GM19035 (cell line): ENCODE measurements around the gene CNTNAP5.

Source experiments
- ATAC-seq: cut with Tn5 transposase; IDR thresholded peaks from one replicate; pipeline ENCODE4 v1.9.1; 2021; ENCODE audit not compliant: unreplicated experiment

CNTNAP5 gene

DNA sequence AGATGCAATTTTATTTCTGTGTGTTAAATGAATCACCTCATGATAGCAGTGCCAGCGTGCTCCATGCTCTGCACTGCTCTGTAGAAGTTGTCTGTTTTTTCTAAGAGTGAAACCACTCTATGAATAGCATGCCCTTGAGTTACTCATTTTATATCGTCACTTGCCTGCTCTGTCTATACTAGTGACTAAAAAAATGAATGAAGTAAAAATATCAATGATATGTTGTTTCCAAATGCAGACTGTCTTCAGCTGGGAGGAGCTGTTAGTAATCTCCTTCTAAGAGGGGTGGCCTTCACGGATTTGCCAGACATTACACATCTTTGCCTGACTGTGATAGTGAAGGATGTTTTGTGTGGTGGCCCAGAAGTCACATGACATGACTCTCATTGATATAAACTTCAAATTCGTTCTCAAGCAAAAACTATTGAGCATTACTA, 852.1 kb downstream of the CNTNAP5 start:
- no peak for ATAC-seq

DNA sequence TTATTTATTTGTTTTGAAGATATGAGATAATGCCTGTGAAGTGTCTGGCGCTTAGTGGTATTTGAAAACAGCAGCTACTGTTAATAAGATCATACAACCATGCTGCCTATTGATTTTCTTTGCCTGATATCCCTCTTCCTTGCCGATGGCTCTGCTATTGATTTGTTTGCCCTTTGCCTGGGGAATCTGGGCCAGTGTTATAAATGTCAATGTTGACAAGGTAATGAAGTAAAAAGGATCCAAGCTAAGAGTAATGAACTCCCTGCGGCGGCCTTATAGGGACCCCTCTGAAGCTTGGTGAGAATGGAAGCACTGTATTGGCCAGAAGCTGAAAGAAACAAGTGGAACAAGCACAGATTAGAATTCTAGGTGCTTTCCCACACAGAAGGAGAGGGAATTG, 854.6 kb downstream of the CNTNAP5 start:
- no peak for ATAC-seq

DNA sequence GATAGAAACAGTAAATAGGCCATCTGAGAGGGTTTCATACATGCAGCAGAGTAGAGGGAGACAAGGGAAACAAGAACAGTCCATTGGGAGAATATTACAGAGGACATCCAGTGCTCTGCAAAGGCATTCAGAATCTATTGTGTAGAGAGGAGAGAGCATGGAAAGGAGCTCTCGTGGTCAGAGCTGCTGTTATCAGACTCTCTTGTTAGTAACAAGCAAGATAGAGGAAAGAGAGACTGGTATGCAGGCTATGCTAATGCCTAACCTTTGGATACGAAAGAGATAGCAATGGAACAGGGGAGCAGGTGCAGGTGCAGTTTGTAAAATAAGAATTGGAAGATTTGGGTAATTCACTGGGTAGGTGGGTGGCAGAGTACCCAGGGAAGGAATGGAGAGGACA, 855.9 kb downstream of the CNTNAP5 start:
- no peak for ATAC-seq

DNA sequence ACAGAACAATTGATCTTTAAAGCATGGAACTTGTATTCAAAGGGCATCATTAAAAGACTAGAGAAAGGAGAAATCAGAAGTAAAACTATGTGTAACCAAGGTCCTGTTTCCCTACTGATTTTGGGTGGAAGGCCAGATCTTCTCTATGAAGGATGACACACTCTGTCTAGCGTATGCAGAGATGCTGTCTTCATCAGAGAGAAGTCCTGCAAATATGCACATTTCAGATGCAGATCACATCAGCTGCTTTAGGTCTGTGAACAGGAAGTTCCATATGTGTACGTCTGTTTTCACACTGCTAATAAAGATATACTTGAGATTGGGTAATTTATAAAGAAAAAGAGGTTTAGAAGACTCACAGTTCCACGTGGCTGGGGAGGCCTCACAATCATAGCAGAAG, 857.3 kb downstream of the CNTNAP5 start:
- no peak for ATAC-seq

DNA sequence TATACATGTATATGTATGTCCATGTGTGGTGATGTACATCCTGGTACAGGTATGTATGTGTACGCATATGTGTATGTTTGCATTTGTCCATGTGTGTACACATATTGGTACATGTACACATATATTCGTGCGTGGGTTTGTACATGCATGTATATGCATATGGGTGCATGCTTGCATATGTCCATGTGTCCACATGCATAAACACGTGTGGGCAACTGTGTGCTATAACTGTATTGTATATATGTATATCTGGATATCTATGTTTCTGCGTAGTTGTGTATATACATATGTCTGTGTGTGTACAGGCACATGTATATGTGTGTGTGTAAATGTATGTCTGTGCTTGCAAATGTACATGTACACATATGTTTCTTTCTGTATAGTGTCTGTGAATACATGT, 858.5 kb downstream of the CNTNAP5 start:
- no peak for ATAC-seq

DNA sequence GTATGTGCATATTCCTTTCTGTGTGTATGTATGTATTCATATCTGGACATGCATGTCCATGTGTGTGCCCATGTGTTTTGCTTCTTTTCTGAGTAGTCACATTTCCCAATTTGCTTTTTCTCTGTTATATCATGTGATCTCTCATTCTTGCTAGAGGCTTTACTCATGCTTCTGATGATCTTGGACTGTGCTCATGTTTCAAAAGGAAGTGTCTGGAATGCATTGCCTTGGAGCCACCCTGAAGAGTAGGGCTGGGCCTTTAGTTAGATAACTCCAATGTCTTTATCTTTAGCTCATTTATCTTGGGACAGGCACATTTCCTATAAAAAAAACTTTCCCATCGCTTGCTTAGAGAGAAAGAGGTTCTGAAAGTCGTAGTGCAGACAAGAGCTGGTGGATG, 859.2 kb downstream of the CNTNAP5 start:
- no peak for ATAC-seq

DNA sequence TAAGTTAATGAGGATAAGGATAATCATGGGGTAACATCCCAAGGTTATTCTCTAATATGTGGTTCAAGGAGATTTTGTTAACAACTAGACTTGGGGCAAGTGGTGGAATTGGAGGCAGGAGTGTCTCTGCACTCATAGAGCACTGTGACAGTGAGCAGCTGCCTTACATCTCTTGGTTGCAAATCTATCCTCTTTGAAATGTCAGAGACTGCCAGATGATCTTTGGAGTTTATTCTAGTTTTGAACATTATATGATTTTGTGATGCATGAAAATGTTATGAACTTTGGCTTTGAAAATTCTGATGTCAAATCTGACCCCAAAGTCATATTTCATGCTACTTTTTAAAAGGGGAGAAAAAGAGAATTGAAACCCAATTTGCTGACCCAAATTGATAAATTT, 861.1 kb downstream of the CNTNAP5 start:
- no peak for ATAC-seq

DNA sequence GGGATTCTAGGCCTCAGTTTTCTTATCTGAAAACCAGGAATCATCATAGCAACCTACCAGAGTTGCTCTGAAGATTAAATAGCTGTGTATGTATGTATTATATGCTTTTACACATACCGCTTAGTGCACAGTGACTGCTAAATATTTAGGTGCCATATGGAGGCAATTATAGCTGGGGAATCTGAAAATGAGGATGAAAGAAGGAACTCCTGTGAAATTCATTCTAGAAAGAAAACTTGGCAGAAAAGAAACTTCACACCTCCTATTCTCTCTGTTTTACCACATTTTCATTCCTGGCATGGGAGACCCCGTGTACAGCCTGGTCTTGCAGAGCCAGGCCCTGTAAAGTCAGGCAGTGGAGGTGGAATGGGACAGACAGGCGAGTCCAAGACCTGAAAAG, 862.4 kb downstream of the CNTNAP5 start:
- ATAC-seq: no peak

DNA sequence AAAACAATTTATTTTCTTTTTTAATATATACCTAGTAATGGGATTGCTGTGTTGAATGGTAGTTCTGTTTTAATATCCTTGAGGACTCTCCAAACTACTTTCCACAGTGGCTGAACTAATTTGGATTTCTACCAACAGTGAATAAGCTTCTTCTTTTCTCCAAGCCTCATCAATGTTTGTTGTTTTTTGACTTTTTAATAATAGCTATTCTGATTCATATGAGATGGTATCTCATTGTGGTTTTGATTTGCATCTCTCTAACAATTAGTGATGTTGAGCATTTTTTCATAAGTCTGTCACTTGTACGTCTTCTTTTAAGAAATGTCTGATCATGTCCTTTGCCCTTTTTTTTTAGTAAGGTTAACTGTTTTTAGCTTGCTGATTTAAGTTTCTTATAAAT, 863.3 kb downstream of the CNTNAP5 start:
- no peak for ATAC-seq

DNA sequence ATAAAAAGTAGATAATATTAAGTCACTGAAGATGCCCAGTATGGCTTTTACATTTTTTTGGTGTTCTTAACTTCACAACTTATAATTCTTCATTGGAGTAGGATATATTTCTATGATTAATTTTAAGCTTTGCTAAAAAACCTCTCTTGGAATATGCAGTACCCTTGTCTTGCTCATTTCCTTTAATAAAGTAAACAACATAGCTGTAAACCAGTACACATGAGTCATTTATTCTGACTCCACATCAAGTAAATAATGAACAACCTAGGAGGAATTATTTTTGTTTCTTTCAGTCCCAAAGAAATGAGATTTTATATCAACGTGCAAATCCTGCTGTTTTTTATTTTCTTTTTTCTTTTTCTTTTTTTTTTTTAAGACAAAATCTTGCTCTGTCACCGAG, 869.1 kb downstream of the CNTNAP5 start:
- ATAC-seq: no peak

DNA sequence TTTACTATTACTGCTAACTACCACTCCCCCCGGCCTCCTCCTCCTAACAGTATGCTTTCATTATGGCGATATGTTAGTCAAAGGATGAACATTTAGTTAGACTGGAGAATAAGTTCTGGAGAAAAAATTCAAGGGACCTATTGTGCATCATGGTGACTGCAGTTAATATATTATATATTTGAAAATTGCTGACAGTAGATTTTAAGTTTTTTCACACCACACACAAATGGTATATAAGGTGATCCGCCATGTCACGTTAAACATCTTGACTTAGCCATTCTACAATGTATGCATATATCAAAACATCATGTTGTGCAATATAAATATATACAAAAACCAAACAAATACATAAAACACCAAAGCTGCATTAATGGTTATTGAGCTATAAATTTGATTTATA, 873.7 kb downstream of the CNTNAP5 start:
- ATAC-seq: no peak

DNA sequence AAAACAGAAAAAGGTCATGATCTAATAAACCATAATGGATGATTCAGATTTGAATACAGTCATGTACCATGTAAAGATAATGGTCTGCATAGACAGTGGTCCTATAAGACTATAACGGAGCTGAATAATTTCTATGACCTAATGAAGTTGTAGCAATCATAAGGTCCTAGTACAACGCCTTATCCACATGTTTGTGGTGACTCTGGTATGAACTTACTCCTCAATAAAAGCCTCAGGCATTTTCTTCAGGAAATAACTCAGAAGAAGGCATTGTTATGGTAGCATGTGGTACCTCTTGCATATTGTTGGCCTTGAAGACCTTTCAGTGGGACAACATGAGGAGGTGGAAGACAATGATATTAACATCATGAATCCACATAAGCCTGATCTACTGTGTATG, 883.3 kb downstream of the CNTNAP5 start:
- no peak for ATAC-seq

DNA sequence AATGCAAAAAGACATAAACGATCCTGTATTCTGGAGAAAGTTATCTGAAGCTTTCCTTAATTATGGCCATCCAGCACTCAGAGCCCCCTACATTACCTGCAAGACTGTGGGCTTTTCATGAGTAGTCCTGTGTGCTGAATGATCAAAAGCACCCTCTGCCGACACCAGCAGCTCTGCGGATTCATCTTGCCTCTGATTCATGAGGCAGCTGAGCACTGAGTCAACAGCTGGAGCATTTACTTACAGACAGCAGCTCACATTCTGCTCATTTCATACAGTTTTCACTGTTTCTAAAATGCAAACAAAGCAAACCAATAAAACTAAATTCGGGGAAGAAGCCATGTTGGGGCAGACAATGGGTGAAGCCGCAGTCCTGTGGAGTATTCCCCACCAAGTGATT, 886.5 kb downstream of the CNTNAP5 start:
- no peak for ATAC-seq

DNA sequence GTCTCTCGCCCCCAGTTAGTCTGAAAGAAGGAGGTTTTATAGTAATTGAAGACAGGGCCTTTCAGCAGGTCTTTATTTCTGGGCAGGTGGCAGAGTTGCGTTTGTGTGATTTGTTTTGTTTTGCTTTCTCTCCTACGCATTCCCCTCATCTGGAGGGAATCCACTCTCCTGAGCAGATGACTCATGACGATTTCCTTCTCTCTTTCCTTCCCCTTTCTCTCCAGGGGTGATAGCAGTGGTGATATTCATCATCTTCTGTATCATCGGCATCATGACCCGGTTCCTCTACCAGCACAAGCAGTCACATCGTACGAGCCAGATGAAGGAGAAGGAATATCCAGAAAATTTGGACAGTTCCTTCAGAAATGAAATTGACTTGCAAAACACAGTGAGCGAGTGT, 888.8 kb downstream of the CNTNAP5 start:
- no peak for ATAC-seq

DNA sequence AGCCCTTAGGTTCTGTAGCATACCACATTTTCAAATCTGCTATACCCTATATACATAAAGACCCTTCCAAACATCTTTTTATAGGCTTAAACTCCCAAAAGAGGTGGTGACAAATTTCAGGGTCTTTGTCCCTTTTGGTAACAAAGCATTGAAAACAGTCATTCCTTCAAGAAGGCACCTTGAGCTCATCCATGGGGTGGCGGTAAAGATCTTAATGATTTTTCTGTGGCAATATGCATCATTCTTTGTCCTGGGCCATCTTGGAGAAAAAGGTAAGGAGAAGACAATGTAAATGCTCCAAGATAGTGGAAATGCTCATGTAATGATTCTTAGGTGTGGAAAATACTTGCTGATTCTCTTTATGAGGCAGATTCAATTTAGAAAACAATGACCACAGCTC, 890.5 kb downstream of the CNTNAP5 start:
- no peak for ATAC-seq

DNA sequence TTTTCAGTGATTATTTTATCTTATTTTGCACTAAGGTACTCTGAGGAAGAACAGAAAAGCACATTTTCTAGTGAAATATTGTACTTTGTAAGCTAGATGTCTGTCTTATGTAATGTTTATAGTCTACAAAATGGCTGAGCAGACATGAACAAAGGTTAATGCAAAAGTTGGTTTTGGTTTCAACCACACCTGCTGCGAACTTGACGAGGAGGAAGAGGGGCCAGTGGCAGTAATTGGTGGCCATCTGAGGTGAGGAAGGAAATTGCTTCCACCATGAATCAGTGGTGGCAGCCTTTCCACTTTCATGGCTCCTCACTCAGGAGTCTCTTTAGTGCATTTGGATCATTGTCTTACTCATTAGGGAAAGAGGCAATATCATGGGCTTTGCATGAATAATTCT, 894.2 kb downstream of the CNTNAP5 start:
- ATAC-seq: no peak

DNA sequence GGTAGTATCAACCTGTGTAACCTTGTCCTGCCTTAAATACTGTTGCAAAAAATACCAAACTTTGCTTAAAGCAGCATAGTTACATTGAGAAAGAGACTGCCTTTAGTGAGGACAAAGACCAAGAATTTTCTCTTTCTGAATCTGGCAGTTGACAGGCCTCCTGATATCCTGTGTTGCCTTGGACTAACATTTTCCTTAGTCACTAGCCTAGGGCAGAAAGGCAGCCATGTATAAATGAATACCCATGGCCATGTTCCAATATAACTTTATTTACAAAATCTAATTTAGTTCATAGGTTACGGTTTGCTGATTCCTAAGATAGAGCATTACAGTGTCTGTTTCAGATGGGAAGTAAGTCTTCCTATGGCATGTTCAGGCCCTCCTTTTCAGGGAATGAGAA, 895.4 kb downstream of the CNTNAP5 start:
- no peak for ATAC-seq

DNA sequence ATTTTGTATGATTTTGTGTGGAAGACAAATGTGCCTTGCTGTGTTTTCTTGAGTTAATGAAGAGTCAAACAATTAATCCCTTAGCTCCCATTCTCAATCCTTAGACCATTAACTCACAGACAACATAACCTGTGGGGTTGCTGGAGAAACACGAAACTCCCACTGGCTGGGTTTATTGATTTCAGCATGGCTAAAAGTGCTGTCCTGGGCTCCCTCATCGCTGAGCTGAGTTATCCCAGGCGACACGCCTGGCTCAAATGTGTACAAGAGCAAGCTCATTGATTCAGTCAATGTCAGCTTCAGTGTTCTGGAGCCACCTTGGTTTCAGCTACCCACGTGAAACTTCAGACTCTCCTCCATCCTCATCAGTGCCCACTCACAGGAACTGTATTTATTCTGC, 896.1 kb downstream of the CNTNAP5 start:
- no peak for ATAC-seq

DNA sequence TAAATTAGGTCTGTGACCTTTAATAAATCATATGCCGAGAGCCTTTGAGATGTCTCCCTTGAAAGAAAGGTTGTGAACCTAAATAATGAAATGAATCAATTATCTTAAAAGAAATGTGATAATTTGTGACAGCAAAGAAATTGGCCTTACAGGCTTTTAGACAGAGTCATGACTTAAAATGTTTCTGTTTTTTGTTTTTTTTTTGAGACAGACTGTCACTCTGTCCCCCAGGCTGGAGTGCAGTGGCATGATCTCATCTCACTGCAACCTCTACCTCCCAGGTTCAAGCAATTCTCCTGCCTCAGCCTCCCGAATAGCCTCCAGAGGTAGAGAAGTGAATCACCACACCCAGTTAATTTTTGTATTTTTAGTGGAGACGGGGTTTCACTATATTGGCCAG, 898.0 kb downstream of the CNTNAP5 start:
- ATAC-seq: no peak

DNA sequence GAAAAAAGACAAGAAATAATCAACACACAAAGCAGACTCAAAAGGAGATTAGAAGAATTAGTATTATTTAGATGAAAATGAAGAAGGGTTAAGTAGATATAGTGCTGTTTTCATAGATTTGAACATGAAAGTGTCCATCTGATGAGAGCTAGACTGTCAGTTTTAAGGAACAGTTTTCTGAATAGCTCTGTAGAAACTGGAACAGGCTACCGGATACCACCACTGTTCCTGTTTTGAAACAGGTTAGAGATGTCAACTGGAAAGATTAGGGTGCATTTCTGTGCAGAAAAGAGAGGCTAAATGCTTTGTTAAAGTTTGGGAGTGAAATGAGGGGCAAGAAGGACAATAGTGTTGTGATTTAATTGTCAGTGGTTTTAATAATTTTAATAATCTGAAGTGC, 908.8 kb downstream of the CNTNAP5 start:
- ATAC-seq: no peak

DNA sequence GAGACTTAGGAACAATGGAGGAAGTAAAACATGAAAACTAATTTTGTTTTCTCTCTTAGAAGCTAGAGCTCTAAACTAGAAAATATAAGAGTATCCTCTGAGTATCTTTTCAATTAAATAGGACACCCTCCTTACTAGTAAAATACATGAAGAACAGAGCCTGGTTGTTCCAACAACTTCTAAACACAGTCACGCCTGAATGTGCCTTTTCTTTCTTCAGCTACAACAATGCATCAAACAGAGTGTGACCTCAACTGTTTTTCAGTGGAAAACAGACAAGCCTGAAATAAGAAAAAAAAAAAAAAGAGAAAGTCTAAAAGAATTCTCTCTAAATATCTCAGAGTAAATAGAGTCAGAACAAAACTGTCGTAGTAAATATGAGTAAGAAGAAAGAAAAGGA, 928.8 kb downstream of the CNTNAP5 start:
- no peak for ATAC-seq

DNA sequence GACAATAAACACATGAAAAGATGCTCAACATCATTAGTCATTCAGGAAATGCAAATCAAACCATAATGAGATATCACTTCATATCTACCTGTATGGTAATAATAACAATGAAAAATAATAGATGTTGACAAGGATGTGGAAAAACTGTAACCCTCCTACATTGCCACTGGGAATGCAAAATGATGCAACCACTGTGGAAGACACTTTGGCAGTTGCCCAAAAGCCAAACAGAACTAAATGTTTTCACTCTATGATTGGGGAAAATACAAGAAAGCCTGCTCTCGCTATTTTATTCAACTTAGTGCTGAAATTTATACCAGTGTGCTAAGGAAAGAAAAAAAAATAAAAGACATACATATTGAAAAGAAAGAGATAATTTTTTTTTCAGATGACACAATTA, 934.5 kb downstream of the CNTNAP5 start:
- ATAC-seq: no peak

DNA sequence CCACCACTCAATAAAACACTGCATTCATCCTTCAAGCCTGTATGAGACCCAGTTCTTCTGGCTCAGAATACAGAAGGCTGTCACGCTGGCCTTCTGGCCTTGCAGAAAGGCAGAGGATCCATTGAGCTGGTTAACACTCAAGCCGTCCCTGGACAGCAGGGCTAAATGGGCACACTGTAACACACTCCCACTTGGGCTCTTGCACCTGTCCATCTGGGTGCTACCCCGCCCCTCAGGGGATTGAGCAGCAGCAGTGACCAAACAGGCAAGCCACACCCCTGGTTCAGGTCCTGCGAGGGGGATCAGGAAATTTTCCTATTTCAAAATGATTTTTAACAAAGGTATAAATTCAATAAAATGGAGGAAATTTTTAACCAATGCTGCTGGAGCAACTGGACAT, 936.0 kb downstream of the CNTNAP5 start:
- no peak for ATAC-seq
